GM21528 (cell line): ENCODE data around the gene HSP90AB1.

ENCODE experiments used
- ATAC-seq: cut with Tn5 transposase; IDR thresholded peaks from one replicate; pipeline ENCODE4 v1.9.1; 2021; ENCODE audit warnings: mild to moderate bottlenecking, moderate library complexity; ENCODE audit not compliant: unreplicated experiment, low FRiP score

The HSP90AB1 gene

DNA sequence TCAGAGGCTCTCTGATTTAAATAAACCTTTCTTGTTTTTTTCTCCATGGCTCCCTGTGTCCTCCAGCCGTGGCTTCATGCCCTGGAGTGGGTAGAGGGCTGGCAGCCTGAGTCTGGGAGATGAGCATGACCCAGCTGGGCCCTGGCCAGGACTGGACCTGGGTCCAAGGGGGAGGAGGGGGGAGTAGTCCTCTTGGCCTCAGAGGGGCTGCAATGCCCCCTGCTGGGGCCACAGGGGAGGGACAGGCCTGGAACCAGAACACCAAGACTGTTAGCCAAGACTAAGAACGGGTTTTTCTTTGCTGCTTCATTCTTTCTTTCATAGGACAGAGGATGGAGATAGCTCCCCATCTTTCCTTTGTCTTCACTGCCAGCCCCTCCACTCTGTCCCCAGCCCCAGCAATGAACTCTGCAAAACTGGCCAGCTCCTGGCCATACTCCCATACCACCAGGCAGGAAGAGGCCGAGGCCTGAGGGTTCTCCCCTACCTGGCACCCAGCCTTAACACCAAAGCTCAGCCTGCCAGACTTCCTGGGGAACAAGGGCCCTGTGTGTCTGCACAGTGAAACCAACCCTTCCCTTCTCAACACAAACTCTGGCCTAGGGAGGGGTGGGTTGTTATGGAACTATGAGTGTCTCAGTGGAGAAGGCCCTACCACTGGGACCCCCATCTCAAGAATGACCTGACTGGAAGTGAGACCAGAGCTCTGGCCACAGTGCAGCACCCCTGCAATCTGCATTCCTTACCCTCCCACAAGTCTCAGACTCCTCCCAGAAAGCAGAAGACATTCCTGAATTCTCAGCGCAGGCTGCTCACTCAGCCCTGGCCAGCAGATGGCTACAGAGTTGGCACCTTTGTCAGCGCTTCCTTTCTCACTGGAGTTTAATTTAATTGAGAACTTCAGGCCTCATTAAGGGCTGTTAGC, 12.5 kb upstream of the HSP90AB1 start:
- ATAC-seq = no peak

DNA sequence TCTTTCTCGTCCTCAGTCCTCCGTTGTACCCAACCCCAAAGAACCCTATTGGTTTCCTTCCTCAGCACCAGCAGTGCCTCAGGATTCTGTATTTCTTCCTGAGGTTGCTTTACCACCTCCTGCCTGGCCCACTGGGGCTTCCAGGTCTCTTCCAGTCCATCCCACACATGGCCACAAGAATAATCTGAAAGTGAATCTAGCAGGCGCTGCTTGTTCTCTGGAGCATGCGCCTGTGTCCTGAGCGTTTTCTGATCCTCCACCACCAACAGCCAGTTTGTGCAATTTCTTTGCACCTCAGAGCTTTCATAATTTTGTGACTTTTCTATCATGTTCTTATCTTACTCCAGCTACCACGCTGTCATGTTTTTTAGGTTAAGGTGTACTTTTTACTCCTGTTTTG, 11.6 kb upstream of the HSP90AB1 start:
- no peak for ATAC-seq

GRCh38 chr6:44235891-44236516, 10.9 kb upstream of the HSP90AB1 start:
- no peak for ATAC-seq

DNA sequence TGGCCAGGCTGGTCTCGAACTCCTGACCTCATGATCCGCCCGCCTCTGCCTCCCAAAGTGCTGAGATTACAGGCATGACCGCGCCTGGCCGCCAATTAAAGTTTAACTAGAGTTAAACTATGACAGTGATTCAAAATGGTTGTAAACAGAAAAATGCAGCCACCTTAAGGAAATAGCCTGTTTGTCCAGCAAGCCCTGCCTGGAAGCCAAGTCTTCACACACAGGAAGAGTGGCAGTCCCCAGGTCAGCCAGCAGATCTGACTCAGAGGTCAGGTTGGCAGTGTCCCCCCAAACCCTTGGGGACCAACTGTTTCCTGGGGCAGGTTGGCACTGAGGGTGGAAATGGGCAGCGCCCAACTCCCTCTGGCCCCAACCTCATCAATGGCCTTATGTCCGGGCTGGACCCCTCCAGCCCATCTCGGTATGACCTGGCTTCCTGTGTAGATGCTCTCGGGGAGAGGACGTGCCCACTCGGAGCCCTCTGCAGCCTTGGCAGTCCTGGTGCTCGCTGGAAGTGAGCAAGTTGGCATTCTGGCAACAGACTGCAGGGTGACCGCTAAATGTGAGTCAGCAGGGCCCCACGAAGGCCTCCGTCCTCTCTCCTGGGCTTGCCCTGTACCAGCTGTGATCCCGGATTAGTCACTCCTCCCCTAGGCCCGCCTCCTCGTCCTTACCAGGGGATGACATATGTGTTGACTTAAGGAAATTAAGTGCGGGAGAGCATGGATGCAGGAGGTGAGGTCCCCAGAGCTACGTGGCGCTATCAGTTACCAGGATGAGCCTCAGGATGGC, 9.7 kb upstream of the HSP90AB1 start:
- ATAC-seq = peak; percentile 54

DNA sequence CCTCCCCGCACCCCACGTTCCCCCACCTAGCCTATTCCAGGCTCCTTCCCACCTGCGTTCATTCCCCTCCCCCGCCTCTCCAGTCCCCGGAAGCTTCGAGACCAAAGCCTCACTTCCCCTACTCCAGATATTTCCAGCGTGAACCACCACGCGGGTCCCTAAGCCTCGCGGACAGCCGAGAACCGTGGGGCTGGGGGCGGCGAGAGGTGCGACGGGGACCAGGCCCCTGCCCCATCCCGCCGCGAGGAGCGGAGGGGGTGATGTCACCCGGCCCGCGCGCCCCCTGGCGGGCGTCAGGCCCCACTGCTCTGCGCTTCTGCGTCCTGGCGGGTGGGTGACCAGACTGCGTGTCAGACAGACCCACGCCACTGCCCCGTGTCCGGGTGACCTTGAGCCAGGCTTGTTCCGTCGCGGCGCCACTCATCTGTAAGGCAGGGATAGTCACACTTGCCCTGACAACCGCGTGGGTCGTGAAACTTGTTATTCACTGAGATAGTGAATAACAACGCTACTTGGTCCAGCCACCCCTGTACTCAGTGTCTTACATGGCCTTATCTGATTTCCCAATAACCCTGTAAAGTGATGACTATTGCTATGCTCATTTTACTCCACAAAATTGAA, 9.0 kb upstream of the HSP90AB1 start:
- ATAC-seq = peak; percentile 69

DNA sequence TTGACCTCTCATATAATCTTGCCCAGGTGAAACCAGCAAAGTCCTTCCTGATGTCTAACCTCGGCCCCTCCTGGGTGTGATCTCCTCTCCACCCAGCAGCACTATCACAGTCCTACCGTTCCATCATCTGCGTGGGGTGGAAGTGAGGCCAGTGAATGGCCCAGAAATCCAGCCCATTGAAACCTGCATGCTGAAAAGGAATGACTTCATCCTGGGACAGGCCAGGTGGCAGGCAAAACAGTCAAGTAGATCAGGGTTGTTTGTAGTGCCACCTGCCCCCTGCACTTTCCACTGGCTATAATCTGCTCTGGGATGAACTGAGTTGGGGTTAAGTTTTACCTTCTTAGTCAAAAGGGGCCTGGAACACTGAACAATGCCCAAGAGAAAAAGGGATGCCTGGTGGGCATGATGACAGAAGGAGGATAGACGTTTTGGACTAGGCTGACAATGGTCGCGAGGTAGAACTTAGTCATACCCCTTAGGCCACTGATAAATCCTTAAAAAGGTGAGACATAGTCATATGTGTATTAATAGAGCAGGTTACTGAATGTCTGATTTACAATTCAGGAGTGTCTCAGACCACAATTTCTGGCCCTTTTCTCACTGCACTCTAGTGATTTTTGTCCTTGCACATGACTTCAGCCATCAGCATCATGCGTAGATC, 8.1 kb upstream of the HSP90AB1 start:
- ATAC-seq = no peak

GRCh38 chr6:44243345-44243744, 3.6 kb upstream of the HSP90AB1 start:
- ATAC-seq = no peak

- no peak for ATAC-seq
Measured at GRCh38 chr6:44245391-44245911, 1.4 kb upstream of the HSP90AB1 start.

DNA sequence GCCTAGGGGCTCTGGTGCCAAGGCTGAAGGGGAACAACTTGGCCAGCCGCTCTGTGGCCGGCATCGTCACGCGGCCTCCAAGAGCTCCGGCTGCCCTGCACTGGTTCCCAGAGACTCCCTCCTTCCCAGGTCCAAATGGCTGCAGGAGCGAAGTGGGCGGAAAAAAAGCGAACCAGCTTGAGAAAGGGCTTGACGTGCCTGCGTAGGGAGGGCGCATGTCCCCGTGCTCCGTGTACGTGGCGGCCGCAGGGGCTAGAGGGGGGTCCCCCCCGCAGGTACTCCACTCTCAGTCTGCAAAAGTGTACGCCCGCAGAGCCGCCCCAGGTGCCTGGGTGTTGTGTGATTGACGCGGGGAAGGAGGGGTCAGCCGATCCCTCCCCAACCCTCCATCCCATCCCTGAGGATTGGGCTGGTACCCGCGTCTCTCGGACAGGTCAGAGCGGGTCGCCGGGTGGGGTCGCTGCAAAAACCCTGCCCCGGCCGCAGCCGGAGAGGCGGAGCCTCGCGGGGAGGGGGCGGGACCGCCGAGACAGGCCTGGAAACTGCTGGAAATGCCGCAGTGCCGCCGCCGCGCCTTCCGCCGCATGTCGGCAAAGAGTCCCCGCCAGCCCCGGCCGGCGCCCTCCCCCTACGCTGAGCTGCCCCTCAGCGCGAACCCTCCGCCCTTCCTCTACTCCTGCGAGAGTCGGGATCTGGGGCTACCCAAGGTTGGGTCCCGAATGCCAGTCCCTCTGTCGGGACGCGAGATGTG, 814 bp upstream of the HSP90AB1 start:
- ATAC-seq = peak; percentile 43

DNA sequence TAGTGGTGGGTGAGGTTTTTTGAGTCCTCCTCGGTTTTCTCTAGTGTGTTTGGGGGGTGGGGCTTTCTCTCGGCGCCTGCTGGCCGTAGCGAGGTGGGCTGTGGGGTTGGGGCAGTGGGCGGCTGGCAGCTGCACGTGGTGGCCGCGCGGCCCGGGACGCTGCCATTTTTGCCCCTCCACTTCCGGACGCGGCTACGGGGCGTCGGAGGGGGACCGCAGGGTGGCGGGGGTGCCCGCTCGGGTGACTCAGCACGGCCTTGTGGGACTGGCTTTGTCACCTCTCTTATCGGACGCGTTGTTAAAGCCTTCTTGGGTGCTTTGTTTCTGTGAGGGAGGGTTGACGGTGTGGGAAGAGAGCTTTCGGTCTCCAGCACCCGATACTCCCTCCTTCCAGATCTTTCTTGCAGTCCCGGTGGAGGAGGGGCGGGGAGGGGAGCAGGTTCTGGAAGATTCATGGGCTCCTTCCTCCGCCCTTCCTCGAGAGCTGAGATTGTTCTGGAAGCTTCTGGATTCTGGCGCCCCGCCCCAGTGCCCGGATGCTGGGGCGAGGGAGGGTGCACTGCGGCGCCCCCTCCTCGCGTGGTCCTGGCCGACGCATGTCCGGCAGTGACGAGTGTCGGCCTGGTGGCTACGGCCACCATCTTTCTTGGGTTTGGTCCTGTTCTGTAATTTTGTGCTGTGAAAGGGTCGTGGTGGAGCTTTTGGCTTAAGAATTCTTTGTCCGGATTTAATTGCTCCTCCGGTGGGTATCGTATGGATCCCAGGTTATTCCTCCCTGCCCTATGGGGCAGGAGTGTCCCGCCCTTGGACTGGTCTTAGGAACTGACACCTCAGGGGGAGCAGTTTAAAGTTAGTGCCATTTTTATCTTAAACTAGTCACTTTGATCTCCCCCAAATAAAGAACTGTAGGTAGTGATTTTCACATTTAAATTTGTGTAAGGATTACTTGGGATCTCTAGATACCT, 719 bp downstream of the HSP90AB1 start:
- peak; percentile 26 for ATAC-seq

DNA sequence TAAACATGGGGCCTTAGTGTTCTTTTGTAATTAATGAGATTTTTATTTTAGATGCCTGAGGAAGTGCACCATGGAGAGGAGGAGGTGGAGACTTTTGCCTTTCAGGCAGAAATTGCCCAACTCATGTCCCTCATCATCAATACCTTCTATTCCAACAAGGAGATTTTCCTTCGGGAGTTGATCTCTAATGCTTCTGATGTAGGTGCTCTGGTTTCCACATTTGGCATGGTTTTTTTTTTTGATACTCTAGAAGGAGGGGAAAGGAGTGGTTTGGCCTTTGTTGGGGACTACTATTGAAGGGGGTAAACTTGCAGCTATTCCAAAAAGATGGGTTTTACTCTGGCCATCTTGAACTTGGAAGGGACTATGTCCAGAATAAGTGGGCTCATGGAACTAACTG, 1.7 kb downstream of the HSP90AB1 start:
- ATAC-seq = no peak

DNA sequence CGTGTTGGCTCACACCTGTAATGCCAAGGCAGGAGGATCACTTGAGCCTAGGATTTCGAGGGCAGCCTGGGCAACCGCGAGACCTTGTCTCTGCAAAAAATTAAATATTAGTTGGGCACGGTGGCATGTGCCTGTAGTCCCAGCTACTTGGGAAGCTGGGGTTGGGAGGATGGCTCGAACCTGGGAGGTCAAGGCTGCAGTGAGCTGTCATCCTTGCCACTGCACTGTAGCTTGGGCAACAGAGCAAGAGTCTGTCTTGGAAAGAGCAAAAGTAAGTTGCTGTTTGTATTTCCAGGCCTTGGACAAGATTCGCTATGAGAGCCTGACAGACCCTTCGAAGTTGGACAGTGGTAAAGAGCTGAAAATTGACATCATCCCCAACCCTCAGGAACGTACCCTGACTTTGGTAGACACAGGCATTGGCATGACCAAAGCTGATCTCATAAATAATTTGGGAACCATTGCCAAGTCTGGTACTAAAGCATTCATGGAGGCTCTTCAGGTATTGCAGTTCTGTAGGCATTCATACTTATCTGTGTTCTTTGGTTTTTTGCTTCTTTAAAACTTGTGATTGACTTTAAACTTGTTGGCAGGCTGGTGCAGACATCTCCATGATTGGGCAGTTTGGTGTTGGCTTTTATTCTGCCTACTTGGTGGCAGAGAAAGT, 2.3 kb downstream of the HSP90AB1 start:
- ATAC-seq = no peak

GRCh38 chr6:44250067-44250717, 3.3 kb downstream of the HSP90AB1 start:
- no peak for ATAC-seq

DNA sequence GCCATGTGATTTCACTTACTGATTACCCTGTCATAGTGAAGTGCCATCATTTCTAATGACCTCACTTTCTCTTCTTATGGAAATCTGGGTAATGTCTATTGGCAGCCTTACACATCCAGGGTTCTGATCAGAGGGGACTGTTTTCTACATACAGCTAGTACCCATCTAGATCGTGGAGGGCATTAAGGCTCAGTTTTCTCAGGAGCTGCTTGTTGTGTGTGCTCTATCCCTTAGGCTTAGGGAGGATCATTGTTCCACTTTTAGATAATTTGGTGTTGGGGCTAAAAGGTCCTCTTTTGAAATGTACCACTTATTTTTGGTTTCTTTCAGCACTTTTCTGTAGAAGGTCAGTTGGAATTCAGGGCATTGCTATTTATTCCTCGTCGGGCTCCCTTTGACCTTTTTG, 3.8 kb downstream of the HSP90AB1 start:
- no peak for ATAC-seq

GRCh38 chr6:44251576-44252524, 4.9 kb downstream of the HSP90AB1 start:
- no peak for ATAC-seq
